WTC11 (cell line): Measurements from ENCODE around the gene NDUFS1.

ENCODE experiments used
- ATF3 ChIP-seq: sonication (generic); formaldehyde crosslinking; conservative IDR thresholded peaks from 2 replicates; pipeline ENCODE4 v1.8.1; 2022; ENCODE audit warnings: mild to moderate bottlenecking, missing genetic modification reagents
- CTCF ChIP-seq: fragments of 200-600 bp; IDR thresholded peaks from 2 replicates; pipeline ENCODE4 v1.8.0; 2022; ENCODE audit warnings: antibody characterized with exemption
- ELF4 ChIP-seq: sonication (generic); formaldehyde crosslinking; IDR thresholded peaks from 2 replicates; pipeline ENCODE4 v1.8.1; 2022; ENCODE audit warnings: low read depth, mild to moderate bottlenecking, moderate library complexity, missing genetic modification reagents
- FOXK1 ChIP-seq: sonication (generic); formaldehyde crosslinking; IDR thresholded peaks from 2 replicates; pipeline ENCODE4 v1.8.0; 2022; ENCODE audit warnings: mild to moderate bottlenecking, moderate library complexity, missing genetic modification reagents
- NR3C1 ChIP-seq: sonication (generic); formaldehyde crosslinking; conservative IDR thresholded peaks from 2 replicates; pipeline ENCODE4 v1.8.1; 2023; ENCODE audit warnings: low read depth, mild to moderate bottlenecking, missing genetic modification reagents
- SP1 ChIP-seq: sonication (generic); formaldehyde crosslinking; conservative IDR thresholded peaks from 2 replicates; pipeline ENCODE4 v1.8.1; 2022; ENCODE audit warnings: missing genetic modification reagents
- TEAD4 ChIP-seq: sonication (generic); formaldehyde crosslinking; IDR thresholded peaks from 2 replicates; pipeline ENCODE4 v1.8.0; 2022; ENCODE audit warnings: mild to moderate bottlenecking, missing genetic modification reagents
- ZNF671 ChIP-seq: fragments of 250-450 bp; sonication (Bioruptor Pico); IDR thresholded peaks from 2 replicates; pipeline ENCODE4 v1.8.0; 2021; ENCODE audit warnings: mild to moderate bottlenecking
- TF ChIP-seq, protein P1 (sequence below): sonication (generic); formaldehyde crosslinking; IDR thresholded peaks from 2 replicates; pipeline ENCODE4 v1.8.1; 2023; ENCODE audit warnings: mild to moderate bottlenecking, missing genetic modification reagents, moderate library complexity

GRCh38 chr2:206085742-206086445 is 73.3 kb downstream of the NDUFS1 start, which contains the start of gene INO80D:
- TF ChIP-seq ELF4 (CRISPR knock-in tag) (no peak), CTCF (no peak), FOXK1 (CRISPR knock-in tag) (no peak), NR3C1 (CRISPR knock-in tag) (no peak), SP1 (CRISPR knock-in tag) (no peak), TEAD4 (CRISPR knock-in tag) (no peak), ATF3 (CRISPR knock-in tag) (no peak), ZNF671 (CRISPR knock-in tag) (no peak)
- TF ChIP-seq, protein P1, sequence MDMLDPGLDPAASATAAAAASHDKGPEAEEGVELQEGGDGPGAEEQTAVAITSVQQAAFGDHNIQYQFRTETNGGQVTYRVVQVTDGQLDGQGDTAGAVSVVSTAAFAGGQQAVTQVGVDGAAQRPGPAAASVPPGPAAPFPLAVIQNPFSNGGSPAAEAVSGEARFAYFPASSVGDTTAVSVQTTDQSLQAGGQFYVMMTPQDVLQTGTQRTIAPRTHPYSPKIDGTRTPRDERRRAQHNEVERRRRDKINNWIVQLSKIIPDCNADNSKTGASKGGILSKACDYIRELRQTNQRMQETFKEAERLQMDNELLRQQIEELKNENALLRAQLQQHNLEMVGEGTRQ (CRISPR knock-in tag): no peak
